Skin epidermis (tissue), 12 donors: Measurements from ENCODE around the gene INTS7.
"Not testable (repeated sequence)": the region's sequence is repeated elsewhere in the genome, so short reads cannot be mapped to it uniquely, and the experiment has no call there.

Source experiments
- H3K27ac ChIP-seq, 21 experiments: fragments of 200-600 bp; sonication (generic) in 11 of 21; one replicate each; pipeline ENCODE4 v1.5.0; 2020; ENCODE audit warnings: mild to moderate bottlenecking in 3 of 21, inconsistent platforms in 2 of 21, moderate library complexity in 2 of 21
- H3K4me3 ChIP-seq, 7 experiments: fragments of 200-600 bp; sonication (generic) in 2 of 7; one replicate each; pipeline ENCODE4 v1.5.0; 2020; ENCODE audit warnings: inconsistent platforms in 2 of 7, mild to moderate bottlenecking in 2 of 7, moderate library complexity in 1 of 7

INTS7 gene

DNA sequence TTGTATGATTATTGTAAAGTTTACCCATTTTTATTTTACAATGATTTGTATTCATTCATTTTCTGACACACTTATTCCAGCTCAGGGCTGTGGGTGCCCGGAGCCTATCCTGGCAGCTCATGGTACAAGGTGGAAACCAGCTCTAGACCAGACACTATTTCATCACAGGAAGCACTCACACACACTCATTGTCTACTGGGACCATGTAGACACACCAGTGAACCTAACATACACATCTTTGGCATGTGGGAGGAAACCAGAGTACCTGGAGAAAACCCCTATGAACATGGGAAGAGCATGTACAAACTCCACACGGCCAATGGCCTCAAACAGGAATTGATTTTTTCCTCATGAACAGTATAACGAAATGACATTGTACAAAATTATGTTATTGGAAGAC lies 2.5 kb upstream of the INTS7 start:
- Histone ChIP-seq H3K27ac (no peak overlapping the region), H3K4me3 (no peak overlapping the region)

DNA sequence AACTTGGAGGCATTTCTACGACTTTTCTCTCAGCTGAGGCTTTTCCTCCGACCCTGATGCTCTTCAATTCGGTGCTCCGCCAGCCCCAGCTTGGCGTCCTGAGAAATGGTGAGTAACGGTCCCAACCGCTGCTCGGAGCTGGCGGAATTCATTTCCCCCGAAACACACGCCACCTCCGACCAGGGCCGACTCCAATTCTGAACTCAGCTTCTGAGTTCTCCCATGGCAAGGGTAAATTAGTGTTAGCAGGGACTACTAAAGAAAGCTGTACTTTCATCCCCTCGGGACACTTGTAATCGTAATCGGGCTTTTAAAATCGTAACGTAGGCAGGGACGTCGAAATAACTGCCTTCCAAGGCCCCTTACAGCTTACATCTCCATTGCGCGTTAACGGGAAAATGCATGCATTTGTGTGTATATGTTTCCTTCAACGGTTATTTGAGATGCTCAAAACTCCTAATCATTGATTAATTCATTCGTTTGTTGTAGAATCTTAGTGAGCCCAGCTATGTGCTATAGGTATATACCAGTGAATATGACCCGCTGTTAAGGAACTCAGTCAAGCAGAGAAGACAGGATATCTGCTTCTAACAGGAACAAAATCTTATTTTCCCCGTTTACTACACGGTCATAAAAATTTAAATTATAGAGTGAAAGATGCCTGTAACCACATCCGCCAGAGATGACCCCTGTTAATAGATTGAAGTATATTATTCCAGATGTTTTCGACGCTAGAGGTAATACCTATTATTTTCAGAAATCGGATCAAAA lies 663 bp upstream of the INTS7 start:
- peak overlapping the region in 11 of 21 experiments; percentile 2 to 80 (median 39) for H3K27ac ChIP-seq

DNA sequence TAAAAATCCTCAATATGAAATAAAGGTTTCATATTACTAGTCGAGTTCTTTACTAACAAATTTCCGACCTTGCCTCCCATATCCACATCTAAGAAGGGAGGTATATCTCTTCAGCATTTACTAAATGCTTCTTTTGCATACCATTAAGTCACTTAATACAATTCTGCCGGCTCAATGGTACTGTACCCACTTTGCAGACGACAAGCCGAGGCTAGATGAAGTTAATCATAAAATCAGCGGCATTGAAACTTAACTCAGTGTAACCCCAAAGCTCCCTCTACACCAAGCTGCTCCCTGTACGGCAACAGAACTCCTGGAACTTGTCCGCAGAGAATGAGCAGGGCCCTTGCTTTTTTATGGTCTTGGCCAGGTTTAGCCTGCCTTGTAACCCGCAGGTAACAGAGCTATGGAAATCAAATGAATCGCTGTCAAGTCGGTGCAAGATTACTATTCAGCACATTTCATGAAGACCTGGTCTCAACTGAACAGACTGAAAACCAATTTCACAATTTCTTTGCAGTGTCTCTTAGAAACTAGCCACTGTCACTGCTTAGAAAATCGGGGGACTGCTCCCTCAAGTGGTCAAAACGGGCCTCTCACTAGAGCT lies 738 bp downstream of the INTS7 start:
- H3K4me3 ChIP-seq: peak overlapping the region; percentile 59 to 77 (median 72)
- H3K27ac ChIP-seq: peak overlapping the region; percentile 2 to 96 (median 85)

More for the DNA sequence above, 663 bp upstream of the INTS7 start:
- peak overlapping the region; percentile 59 to 77 (median 72) for H3K4me3 ChIP-seq

DNA sequence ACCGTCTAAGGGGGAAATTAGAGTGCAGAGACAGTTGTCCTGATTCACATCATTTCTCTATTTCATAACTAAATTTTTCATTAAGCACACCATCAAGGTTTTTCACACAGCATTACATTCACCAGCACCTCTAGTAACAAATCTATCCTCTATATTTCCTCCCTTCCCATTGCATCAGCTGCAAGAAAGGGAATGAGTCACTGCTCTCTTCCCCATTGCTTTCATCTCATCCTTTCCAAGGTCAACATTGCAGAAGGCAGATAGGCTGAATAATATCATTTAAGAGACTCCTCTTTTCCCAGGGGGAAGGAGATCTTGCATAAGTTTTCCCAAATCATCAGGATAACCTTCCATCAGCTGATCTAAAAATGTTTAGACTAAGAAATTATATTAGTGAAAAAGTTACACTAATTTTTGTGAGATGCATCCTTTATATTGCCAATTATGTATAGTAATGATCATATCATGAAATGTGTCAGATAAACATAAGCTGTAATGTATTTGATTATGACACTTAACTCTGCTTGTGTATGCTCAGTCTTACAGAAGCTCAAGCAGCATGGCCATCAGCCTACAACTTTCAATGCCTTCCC lies 4.3 kb downstream of the INTS7 start:
- Histone ChIP-seq H3K4me3 (no peak overlapping the region), H3K27ac (peak overlapping the region in 2 of 21 experiments; percentile 25 to 28)

DNA sequence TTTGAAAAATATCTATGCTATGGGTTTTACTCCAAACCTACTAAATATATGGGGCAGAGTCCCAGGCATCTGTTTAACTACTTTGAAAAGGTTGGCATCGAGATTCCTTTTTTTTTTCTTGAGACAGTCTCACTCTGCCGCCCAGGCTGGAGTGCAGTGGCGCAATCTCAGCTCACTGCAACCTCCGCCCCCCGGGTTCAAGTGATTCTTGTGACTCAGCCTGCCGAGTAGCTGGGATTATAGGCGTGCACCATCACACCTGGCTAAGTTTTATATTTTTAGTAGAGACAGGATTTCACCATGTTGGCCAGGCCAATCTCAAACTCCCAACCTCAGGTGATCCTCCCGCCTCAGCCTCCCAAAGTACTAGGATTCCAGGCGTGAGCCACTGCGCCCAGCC lies 7.6 kb downstream of the INTS7 start:
- H3K27ac ChIP-seq, H3K4me3 ChIP-seq: not testable (repeated sequence)

DNA sequence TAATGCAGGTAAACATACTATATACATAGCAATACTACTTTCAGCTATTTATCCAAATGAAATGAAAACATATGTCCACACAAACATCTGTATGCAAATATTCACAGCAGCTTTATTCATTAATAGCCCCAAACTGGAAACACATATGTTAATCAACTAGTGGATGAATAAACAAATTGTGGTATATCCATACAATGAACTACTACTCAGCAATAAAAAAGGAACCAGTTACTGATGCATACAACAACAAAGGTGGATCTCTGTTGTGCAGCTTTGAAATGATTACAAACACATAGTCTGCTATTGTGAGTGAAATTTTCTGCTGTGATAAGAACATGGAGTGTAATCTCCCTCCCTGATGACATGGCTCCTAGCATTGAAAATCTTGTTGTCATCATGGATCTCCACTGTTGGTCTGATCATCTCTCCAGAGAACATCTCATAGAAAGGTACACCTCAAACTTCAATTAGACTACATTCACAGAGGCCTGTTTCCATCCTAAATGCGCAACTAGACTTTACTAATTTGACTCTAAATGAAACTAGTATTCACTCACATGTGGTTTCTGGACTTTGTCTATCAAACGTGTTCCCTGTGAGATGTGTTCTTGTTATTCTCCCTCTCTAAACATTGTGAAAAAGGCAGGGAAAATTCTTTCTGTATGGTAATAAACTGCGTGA lies 10.7 kb downstream of the INTS7 start:
- H3K27ac ChIP-seq: no peak overlapping the region
- no peak overlapping the region for H3K4me3 ChIP-seq

DNA sequence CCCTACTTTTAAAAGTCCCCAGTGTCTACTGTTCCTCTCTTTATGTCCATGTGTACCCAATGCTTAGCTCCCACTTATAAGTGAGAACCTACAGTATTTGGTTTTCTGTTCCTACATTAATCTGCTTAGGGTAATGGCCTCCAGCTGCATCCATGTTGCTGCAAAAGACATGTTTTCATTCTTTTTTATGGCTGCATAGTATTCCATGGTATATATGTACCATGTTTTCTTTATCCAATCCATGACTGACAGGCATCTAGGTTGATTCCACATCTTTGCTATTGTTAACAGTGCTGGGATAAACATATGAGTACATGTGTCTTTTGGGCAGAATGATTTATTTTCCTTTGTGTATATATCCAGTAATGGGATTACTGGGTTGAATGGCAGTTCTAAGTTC lies 12.4 kb downstream of the INTS7 start:
- H3K4me3 ChIP-seq, H3K27ac ChIP-seq: not testable (repeated sequence)

DNA sequence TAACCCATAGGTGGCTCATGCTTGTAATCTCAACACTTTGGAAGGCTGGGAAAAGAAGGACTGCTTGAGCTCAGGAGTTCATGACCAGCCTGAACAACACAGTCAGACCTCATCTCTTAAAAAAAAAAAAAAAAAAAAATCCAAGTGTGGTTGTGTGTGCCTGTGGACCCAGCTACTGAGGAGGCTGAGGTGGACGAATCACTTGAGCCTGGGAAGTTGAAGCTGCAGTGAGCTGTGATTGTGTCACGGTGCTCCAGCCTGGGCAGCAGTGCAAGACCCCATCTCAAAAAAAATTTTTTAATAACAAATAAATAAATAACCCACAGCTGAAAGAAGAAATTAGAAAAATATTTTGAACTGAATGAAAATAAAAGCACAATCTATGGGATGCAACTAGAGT lies 13.8 kb downstream of the INTS7 start:
- H3K27ac ChIP-seq: no peak overlapping the region
- no peak overlapping the region for H3K4me3 ChIP-seq

DNA sequence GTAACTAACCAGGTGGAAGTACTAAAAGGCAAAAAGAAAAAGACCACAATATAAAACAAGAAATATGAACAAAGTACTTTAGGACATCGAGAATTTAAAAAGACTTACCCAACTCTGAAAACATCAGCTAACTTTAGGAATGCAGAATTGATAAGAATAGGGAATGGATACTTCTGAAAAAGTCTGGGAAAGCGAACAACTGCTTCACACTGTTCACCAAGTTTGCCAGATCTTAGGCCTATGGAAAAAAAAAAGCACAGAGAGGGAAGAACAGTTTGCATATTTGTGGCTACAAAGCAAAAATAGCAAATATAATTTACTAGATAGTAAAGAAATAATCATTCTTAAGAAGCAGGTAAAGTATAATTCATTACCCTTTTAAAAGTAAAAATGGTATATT lies 14.4 kb downstream of the INTS7 start:
- H3K27ac ChIP-seq: no peak overlapping the region
- H3K4me3 ChIP-seq: no peak overlapping the region

DNA sequence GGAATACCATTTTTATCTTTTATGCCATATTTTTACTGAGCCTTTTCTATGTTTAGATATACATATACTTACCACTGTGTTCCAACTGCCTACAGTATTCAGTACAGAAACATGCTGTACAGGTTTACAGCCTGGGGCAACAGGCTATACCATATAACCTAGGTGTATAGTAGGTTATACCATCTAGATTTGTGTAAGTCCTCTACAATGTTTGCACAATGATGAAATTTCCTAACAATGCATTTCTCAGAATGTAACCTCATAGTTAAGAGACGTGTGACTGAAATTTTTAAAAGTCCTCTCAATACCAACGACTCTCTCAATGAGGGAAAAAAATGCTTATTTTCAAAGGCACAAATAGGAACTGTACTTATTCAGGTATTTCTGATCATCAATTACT lies 21.7 kb downstream of the INTS7 start:
- Histone ChIP-seq H3K4me3 (no peak overlapping the region), H3K27ac (no peak overlapping the region)

DNA sequence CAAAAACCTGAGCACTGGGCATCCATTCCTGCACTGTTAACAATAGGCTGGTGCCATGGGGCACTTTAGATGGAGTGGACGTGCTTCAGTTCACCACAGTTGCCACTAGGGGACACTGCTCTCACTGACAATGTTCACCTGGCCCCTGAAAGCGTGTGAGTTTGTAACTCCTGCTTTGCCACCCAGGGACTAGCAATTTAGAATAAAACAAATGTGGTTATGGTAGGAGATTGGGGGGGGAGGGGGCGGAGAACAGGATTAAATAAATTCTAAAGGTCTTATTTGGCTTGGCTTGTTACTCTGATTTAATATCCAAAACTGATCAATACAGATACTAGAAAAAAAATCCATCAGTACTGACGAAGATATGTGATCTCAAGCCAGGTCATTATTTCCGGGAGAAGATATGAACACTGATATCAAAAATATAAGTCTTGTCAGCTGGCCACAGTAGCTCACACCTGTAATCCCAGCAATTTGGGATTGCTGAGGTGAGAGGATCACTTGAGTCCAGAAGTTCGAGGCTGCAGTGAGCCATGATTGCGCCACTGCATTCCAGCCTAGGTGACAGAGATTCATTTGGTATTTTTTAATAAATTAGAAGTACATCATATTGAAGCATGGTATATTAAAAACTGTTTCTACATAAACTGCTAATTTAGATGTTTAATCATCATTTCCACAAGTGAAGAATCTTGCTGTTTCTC lies 23.2 kb downstream of the INTS7 start:
- Histone ChIP-seq H3K4me3 (no peak overlapping the region), H3K27ac (no peak overlapping the region)

DNA sequence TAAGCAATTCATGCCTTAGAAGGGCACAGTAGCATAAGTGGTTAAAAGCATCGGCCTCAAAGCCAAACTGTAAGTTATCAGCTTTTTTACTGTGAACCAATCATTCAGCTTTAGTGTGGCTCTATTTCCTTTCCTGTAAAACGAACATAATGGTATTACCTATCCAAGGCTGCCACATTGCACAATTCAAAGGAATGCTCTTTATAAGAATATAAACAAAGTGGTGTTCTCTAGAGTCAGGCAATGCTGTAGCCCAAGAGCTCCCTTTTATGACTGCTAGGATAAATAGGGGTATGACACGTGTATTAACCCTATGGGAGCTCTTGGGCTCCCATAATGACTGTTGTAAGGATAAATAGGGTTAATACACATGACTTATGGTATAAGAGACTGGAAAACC lies 25.4 kb downstream of the INTS7 start:
- Histone ChIP-seq H3K27ac (no peak overlapping the region), H3K4me3 (no peak overlapping the region)

DNA sequence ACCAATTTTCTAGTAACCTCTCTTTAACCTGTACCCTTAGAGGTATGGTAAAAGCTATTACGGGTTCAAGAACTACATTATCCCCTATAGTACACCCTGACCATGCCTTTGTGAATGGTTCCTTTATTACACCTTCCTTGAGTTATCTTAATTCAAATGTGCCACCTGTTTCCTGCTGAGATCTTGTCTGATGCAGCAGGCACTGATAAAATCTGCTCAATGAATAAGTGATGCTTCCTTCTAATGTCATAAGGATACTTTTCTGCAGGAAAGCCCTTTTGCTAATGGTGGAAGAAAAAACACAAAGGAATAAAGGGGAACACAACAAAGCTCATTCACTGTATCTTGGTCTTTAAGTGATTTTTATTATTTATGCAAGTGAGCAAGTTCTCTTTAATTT lies 25.8 kb downstream of the INTS7 start:
- Histone ChIP-seq H3K27ac (no peak overlapping the region), H3K4me3 (no peak overlapping the region)

DNA sequence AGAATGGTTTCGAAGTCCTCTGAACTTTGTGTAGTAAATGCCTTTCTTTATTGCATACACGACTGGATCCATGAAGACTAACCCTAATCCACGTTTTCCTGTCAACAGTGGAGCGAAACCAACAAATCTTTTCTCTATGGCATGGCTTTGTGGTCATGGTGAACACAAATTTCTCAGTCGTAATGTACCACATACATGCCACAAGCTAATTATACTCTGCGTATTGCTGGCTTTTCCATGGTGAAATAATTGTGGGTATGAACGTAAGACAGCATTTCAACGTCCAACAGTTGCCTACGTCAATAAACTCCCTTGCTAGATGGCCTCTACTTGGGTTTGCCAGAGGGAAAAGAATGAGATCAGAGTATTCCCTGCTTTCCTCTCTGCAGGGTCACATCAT lies 27.5 kb downstream of the INTS7 start:
- Histone ChIP-seq H3K27ac (no peak overlapping the region), H3K4me3 (no peak overlapping the region)

DNA sequence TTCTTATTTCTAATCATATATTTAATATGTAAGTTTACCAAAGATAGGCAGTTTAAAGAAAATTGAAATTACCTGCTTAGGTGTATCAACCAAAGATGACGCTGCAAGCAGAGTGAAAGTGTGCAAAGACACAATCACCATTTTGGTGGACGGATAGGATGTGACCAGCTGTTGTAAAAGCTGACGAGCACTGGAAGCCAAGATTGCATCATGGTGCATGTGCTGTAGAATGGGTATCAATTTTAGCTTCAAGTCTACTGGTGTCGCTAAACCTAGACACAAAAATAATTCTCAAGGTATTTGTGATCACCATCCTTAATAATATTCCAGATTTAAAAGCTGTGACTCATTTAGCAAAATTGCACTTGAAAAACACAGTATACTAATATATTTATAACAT lies 28.2 kb downstream of the INTS7 start:
- H3K27ac ChIP-seq: no peak overlapping the region
- H3K4me3 ChIP-seq: no peak overlapping the region

DNA sequence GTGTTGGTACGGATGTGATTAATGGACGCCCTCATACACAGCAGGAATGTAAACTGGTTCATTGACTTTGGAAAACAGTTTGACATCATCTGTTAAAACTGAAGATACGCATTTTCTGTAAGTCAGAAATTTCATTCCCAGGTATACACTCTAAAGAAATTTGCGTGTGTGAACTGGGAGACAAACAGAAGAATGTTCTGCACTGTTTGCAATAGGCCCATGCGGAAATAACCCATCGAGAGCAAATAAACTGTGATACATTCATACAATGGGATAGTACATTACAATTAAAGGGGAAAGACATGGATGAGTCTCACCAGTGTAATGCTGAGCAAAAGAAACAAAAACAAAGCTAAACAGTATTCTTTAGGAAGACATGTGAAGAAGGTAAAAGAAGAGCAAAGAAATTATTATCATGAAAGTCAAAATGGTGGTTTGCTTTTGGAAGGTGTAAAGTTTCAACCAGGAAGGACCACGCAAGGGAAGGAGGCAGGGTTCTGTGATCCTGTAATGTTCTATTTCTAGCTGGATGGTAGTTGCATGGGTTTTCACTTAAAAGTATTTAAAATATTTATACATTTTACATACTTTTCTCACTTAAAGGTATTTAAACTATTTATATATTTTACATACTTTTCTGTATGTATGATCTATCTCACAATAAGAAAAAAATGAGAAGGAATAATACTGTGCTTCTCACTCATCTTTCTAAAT lies 30.3 kb downstream of the INTS7 start:
- H3K4me3 ChIP-seq: no peak overlapping the region
- no peak overlapping the region for H3K27ac ChIP-seq

DNA sequence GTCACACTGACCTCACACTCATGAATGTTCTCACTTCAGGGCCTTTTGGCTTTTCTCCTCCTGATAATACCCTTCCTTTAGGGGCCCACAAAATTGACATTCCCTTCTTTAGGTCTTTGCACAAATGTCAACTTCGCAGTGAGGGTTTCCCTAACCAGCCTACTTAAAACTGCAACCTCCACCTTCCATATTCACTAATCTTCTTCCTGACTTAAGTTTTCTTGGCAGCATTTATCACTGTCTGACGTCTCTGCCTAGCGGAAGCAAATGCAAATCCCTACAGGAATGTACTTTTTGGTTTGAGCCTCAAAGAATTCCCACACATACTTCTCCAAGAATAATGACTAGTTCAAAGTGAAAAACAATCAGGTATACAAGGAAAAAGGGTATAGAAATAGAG lies 32.8 kb downstream of the INTS7 start:
- Histone ChIP-seq H3K27ac (no peak overlapping the region), H3K4me3 (no peak overlapping the region)

DNA sequence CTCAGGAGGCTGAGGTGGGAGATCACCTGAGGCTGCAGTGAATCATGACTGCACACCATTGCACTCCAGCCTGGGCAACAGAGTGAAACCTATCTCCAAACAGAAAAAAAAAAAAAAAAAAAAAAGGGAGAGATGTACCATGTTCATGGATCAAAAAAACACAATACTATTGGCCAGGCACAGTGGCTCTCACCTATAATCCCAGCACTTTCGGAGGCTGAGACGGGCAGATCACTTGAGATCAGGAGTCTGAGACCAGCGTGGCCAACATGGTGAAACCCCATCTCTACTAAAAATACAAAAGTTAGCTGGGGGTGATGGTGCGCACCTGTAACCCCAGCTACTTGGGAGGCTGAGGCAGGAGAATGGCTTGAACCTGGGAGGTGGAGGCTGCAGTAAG lies 37.9 kb downstream of the INTS7 start:
- not testable (repeated sequence) for H3K27ac ChIP-seq, H3K4me3 ChIP-seq

DNA sequence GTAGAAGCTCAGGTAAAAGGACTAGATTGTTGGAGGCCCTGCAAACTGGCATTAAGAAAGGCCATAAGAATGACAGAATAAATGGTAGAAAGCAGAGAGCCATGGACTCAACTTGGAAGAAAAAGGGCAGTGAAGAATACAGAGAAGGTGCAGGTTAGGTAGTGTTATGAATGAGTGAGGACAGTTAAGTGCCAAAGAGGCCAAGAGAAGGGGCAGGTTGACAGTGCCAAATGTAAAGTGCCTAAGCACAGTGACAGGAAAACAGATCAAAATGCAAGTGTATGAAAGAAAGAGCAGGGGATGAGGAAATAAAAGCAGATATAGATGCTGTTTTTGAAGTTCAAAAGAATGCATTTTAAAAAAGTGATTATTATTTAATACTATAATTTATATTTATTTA lies 43.7 kb downstream of the INTS7 start:
- Histone ChIP-seq H3K4me3 (no peak overlapping the region), H3K27ac (no peak overlapping the region)
